KBM-7 (cell line): ENCODE data around the gene HOXB2.
"Not testable (repeated sequence)": the region's sequence is repeated elsewhere in the genome, so short reads cannot be mapped to it uniquely, and the experiment has no call there.

Experiments
- DNase-seq: peaks from one replicate; pipeline ENCODE4 v3.0.0-alpha.2; 2015
- in situ Hi-C: fragments of 300-500 bp; cut with MboI; formaldehyde crosslinking; loops from 2 replicates; pipeline ENCODE4 v1.14.3; 2020; ENCODE audit warnings: low sequenced_read_pairs, low pct_unique_long_range_greater_than_20kb, mixed read lengths

HOXB2 gene

GRCh38 chr17:48527547-48527932 lies 17.4 kb downstream of the HOXB2 start:
- in situ Hi-C loops: no loop called here
- DNase-seq: no peak

DNA sequence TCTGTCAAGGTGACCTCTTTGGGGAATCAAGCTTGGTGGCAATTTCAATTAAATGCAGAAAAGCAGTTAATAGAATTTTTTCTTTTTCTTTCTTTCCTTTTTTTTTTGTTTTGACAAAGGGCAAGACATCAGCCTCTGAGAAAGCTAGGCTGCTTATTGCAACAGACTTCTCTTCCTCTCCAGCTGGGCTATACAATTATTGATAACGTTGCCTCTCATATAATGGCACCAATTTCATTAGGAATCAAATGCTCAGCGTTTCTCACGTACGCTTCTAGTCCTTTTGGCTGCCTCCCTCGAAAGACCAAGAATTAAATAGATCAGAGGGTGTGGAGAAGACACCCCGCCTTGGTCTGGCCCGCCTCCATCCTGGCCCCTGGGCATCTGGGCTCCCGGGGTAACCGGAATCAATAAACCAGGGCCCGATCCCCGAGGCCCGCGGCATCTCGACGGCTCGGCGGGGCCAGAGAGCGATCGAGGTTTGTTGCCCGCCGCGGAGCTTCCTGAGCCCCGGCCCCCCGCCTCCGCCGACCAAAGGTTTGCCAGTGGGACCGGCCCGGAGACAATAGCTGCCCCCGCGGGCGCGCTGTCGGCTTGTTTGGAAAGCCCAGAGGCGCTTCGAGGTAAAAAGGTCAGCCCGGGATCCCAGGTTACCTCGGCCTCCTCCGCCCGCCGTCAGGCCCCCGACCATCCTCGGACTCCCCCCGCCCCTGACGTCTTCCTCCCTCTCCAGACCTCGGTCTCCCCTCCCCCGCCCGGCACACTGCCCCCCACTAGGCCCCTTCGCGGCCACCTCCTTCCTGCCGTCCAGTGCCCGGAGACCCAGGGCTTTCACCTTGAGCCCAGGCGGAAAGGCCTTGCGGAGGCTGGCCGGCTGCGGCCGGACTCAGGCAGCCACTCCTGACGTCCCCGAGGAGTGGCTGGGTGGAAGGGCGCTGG lies 18.0 kb downstream of the HOXB2 start:
- in situ Hi-C loops: no loop called here
- DNase-seq: no peak

DNA sequence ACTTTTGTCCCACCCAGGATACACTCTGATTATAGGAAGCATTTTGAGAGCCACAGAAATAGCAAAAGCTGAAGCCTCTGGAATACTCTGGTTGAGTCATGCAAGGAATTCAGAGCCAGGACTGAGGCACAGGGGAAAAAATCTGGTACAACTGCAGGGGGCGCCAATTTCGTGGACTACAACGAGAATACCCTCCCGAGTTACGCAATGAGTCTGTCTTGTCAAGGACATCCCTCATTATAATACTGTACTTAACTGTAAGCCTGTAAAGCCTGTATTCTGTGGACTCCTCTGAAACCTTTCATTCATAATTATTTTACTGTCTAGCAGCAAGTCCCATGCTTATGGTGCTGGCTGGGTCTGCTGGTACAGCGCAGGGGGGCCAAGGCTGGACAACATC lies 21.9 kb downstream of the HOXB2 start:
- in situ Hi-C loops: no loop called here
- DNase-seq: peak; percentile 27

DNA sequence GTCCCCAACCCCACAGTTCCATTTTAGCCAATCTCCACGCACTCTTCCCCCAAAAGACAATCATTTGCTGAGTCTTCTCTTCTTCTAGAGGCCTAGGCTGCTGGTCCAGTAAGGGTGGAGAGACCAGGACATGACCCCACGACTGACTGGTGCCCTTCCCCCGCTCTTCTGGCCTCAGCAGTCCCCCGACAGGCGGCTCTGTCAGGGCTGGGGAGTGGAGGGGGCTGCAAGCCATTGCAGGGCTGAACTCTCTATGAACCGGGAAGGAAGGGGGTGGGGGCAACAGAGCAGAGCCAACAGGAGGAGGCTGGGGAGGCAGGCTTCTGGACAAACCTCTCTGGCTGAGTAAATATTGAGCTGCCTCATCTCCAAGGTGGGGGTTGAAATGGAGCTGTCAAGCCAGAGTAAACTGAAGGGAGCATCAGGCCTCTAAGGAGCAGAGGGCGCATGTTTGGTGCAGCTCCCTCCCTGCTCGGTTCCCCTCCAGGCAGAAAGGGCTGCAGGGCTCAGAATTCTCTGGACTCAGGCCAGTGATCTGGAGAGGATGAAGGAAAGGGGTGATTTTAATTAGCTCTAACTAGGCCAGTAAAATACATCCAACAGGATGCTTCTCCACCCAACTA lies 22.8 kb downstream of the HOXB2 start:
- in situ Hi-C loops: no loop called here
- no peak for DNase-seq

GRCh38 chr17:48520631-48521079 lies 24.3 kb downstream of the HOXB2 start:
- no peak for DNase-seq
- in situ Hi-C loops: no loop called here

DNA sequence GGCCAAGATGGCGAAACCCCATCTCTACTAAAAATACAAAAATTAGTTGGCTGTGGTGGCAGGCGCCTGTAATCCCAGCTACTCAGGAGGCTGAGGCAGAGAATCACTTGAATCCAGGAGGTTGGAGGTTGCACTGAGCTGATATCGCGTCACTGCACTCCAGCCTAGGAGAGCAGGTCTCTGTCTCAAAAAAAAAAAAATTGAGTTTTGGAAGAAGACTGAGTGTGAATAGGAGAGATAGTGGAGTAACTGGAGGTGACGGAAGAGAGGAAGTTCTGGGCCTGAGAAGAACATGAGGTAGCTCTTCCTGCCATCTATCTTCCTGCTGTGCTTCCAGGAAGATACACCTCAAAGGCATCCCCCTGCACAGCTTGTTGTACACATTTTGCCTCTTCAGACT lies 25.5 kb downstream of the HOXB2 start:
- in situ Hi-C loops: no loop called here
- no peak for DNase-seq

DNA sequence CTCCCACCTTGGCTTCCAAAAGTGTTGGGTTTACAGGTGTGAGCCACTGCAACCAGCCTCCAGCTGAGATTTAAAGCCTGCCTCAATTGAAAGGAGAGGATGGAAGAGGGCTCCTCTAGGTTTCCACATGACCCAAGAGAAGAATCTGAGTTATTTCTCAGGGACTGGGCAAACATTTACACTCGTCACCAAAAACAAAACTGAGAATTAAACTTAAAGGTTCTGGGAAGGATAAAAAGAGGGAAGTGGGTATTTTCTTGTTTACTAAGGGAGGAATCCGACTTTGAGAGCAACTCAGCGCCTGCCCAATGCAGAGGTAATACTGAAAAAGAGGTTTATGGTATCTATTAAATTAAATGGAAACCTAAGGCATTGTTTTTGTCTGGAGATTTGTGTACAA lies 27.4 kb downstream of the HOXB2 start:
- no peak for DNase-seq
- in situ Hi-C loops: no loop called here

- no peak for DNase-seq
- in situ Hi-C loops: no loop called here
These were observed 28.7 kb downstream of the HOXB2 start for GRCh38 chr17:48515925-48516900.

GRCh38 chr17:48514477-48514876 lies 30.4 kb downstream of the HOXB2 start:
- no peak for DNase-seq
- in situ Hi-C loops: no loop called here

DNA sequence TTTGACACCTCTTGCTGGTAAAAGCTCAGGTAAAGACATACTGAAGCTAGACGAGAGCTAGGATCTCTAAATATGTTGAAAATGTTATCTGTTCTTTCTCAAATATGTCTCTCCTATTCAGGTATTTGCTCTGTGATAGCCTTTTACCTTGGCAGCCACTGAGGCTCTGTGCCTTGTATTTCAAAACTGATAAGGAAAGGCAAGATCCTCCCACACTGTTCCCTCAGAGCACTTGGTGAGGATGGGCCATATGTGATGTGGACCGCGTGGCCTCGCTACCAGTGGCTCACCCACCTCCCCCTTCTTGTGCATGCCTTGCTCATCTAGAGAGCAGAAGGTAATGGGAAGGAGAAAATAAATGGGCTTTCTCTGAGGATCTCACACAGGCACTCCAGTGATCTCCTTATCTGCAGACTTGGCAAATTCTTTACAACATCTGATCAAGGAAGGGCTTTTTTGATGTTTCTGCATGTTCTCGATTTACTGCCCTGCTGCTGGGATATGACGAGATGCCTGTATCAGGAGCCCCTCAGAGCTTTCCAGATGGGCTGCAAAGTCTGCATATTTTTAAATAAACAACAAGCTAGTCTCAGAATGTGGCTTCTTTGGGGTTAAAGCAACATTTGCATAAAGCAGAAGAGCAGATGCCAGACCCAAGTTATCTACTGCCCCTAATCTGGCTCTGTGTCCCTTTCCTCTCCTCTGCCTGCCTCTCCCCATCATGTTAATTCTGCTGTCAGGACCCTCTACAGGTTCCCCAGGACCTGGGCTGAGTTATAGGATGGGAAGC lies 31.0 kb downstream of the HOXB2 start:
- in situ Hi-C loops: no loop called here
- DNase-seq: no peak

DNA sequence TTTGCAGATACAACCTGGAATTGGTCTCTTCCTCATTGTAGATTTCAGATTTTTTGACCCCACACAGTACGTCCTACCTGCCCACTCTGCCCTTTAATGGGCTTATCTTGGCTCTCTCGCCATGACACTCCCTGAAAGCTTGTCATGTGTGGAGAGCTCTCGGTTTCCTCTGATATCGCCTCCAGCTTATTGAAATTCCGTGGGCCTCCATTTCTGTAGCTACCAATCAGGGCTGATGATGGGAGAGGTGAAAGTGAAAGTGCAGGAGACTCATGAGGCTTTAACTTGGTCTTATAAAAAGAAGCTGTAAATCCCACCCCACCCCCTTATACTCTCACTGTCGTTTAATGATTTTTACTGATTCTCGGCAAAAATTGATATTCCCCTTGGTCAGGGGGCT lies 31.8 kb downstream of the HOXB2 start:
- in situ Hi-C loops: no loop called here
- no peak for DNase-seq

GRCh38 chr17:48510761-48511604 lies 33.9 kb downstream of the HOXB2 start:
- in situ Hi-C loops: no loop called here
- DNase-seq: no peak

DNA sequence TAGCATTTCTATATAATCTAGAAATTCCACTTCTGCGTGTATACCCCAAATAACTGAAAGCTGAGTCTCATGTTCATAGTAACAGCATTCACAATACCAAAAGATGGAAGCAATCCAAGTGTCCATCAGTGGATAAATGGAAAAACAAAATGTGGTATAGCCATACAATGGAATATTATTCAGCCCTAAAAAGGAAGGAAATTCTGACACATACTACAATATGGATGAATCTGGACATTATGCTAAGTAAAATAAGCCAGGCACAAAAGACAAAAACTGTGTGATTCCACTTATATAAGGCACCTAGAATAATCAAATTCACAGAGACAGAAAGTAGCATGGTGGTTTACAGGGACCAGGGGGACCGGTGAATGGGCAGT lies 34.5 kb downstream of the HOXB2 start:
- in situ Hi-C loops: no loop called here
- no peak for DNase-seq

GRCh38 chr17:48509708-48510107 lies 35.2 kb downstream of the HOXB2 start:
- in situ Hi-C loops, DNase-seq: not testable (repeated sequence)

GRCh38 chr17:48506246-48506645 lies 38.7 kb downstream of the HOXB2 start:
- DNase-seq: no peak
- in situ Hi-C loops: no loop called here

DNA sequence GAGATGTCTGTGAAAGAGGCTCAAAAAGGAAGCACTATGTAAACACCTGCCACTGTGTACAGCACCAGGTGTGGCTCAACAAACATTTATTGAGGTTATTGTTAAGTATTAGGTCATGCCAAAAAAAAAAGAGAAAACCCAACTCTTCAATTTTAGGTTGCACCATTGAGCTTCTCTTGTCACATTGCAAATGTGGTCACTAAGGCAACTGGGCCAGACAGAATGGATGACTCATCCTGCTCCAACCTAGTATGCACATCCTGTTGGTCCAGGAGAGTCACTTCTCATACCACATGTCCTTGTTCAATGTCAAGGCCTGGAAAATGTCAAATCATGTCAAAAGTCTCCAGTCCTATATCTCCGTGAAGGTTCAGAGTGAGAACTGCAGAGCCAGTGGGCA lies 39.1 kb downstream of the HOXB2 start:
- in situ Hi-C loops: no loop called here
- DNase-seq: peak; percentile 51

GRCh38 chr17:48504953-48505352 lies 40.0 kb downstream of the HOXB2 start:
- in situ Hi-C loops: no loop called here
- no peak for DNase-seq

DNA sequence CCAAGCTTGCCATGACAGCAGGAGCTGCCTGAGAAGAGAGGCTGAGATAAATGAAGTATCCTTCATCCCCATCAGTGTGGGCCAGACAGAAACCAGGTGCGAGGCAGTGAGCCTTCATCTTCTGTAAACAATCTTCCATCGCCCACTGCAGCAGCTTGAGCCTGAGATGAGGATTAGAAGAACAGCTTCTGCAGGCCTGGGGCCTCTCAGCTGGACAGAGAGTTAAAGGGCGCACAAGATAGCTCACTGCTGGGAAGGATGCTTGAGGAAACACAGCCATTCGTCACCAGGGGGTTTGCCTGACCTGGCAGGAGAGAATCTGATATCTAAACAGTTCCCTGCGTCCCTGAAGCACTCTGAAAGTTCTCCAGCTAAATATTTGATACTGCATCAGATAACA lies 41.2 kb downstream of the HOXB2 start:
- in situ Hi-C loops: no loop called here
- no peak for DNase-seq
